NCI-H2081 treated with DMSO at 0.1 percent for 48 hours (cell line): ENCODE measurements around the gene SDCCAG8.

ENCODE experiments used
- DNase-seq: peaks from one replicate; lab custom pipeline; 2025; lab: John Stamatoyannopoulos, UW

Gene SDCCAG8

DNA sequence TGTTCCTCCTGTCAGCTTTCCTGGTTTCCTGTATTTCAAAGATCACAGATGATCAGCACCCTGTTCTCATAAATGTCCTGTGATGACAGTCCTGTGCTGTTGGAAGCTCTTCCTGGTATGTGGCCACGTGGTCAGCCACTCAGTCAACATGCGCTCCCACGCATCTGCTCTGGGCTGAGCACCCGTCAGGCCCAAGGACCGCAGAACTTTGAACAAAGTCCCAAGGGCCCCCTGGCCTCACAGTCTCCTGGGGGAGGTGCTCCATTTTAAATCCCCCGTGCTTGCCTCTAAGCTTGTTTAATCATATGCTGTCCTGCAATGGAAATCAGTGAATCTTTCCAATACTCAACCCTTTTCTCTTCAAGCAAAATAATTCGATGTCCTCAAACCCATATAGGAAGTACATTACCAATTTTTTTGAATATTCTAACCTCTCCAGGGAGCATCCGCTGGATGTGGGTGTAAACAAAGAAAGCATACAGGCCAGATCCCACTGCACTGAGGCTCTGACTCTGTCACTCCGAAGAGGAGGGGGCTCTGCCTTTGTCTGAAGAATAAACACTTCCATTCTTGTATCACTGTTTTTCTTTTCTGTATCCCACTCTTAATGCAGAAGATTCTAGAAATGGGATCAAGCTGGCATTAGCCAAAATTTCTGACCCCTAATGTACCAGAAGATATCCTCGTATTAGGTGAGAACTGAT, 250.3 kb downstream of the SDCCAG8 start:
- DNase-seq, result no peak

DNA sequence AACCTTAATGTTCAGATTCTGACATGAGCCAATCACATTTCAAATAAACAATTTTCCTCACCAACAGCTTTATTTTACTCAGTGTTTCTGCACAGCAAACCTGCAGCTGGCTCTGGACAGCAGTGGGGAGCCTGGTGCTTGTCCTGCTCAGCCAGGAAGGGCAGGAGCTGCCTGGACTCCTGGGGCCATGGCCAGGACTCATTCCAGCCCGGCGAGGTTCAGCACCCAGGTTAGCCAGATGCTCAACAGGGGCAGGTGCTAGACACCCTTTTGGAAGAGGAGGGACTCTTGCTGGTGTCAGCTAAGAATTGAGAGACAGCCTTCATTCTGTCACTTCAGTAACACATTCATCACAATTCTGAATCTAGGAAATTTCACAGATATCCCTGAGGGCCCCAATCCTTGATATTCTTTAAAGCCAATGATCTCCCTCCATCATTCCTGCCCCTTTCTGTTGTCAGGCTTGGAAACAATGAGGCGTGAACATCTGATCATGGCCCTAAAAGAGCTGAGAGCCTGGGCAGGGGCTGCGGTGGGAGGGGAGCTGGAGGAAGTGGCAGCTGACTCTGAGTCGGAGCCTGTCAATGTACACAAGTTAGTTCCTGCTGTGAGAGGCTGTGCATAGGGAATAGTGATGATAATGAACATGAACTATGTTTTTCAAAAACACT, 251.3 kb downstream of the SDCCAG8 start:
- DNase-seq, result no peak

DNA sequence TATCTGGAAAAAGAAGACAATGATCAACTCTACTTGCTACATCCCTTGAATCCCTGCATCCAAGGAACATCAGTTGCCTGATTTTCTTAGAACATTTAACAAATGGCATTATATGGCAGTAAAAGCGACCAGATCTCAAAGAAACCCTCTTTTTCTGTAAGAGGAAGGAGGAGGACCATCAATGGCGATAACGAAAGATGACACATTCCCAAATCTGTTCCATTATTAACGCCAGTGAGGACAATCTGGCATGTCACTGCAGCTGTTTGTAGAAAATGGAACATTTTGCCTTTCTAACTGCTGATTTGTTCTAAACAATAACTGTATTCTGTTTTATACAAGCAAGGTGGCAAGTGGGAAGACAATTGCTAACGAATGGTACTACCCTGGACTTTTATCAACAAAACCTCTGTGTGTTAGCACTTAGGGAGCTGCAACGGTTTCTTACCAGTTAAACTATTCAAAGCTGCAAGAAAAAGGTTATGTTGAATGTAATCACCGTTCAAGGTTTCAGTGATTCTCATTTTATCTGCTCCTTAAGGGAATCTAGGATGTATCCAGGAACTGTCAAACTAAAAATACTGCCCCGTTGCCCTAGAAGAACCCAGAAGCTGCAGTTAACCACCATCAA, 251.9 kb downstream of the SDCCAG8 start:
- no peak for DNase-seq

DNA sequence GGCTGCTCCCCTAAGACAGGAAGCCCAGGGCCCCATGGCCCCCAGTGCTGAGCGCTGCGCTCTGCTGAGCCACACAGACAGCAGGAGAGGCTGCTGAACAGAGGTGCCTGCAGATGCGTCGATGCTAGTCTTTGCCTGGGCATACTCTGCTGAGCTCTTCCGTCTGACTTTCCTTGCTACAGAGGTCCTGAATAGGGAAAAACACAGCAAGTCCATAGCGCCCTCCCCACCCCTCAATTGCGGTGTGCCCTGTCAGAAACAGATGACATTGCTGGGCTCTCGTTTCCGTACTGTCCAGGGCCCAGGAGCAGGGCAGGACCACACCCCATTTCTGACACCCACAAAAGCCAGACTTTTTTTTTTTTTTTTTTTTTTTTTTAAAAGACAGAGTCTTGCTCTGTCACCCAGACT, 252.5 kb downstream of the SDCCAG8 start:
- no peak for DNase-seq

DNA sequence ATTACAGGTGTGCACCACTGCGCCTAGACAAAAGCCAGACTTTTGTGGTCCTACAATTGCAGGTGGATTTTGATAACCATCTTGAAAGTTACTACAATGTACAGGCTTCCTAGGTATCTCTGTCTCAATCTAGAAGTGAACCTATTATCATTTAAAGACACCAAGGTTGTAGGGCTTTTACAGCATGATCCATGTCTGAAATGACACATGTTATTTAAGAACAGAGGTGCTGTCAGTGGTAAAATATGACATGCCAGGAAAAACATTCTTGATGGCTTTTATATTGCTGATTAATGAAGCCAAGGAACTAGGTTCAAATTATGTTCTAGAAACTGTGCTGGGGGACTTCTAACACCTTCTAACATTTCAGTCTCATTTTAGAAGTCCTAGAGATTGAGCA, 253.1 kb downstream of the SDCCAG8 start:
- no peak for DNase-seq

DNA sequence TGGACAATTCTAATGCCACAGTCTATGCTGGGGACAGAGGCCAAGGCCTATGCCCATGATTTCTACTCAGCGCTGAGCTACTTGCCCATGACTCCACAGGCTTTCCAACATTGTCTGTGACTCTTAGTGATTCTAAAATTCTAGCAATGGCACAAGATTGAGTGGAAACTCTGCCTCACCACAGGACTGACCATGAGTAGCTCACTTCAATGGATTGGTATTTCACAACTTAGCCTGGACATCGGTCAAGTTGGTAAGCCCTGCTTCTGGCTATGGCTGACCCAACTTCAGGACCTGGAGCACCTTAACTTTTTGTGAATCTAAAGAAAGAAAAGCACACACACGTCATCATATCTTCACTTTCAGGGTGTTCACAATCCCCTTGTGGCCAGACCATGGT, 255.1 kb downstream of the SDCCAG8 start:
- no peak for DNase-seq

DNA sequence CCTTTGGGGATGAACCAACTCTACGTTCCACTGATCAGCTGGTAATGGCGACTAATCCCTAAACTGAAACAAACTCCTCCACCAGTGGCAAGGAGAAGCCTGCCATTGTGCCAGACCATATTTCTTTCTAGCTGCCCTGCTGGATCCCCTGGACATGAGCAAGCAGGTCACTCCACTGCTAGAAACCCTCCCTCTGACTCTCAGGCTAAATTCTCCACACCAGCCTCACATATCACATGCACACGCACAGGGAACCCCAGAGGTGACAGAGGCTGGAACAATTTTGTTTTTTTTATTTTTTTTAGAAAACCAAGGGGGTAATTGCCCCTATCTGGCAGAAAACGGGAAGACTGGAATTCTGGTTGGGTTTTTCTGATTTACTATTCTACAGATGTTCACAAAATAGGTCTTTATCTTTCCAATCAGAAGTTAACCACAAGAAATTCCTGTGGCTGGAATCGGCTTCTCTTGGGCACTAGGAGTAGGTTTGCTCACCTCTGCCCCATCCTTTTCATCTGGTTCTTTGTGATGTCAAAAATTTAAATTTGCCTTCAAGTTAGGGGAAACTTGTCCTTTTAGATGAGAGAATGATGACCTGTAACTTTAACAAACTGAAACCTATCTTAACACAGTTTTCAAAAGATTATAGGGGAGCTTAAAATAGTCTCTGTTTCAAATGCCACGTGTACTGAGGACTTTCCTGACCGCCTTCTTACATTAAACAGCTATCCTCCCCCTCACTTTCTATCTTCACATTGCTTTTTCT, 258.1 kb downstream of the SDCCAG8 start:
- DNase-seq, result no peak

DNA sequence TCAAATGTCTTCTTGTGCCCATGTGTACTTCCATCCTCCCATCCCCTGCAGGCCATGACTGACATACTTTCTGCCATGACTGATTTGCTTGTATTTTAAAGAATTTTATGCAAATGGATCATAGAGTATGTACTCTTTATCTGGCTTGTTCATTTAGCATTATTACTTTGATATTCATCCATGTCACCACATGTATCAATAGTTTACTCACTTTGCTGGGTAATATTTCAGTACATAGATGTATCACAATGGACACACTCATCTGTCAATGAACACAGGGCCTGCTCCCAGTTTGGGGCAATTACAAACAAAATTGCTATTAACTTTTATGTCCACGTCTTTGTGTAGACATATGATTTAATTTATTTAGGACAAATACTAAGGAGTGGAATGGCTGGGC, 259.1 kb downstream of the SDCCAG8 start:
- DNase-seq, result no peak

DNA sequence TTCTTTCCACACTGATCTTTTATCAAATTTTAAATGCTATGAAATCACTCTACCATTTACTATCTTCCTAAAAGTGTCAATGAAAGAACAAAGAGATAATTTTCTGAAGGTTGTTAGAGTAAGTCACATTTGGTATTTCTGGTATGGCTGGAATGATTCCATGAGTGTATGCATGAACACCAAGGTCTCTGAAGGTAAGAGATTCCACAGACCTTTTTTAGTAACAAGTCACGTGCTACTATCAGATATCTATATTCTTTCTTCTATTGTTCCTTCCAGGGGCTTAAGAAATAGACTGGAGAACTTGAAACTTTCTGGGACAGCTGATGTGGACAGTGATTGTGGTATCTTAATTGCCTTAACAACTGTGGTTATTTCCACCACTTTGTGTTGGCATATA, 265.0 kb downstream of the SDCCAG8 start:
- DNase-seq, result no peak

DNA sequence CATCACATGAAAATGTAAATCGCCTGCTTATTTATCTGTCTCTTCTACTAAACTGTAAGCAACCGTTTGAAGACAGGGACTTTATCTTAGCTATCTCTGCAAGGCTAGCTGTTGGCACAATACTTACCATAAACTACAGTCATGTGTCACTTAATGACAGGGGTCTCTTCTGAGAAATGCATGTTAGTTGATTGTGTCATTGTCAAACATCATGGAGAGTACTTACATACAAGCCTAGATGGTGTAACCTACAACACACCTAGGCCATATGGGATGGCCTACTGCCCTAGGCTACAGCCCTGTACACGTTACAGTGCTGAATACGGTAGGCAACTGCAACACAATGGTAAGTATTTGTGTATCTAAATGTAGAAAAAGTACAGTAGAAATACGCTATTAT, 267.9 kb downstream of the SDCCAG8 start:
- no peak for DNase-seq

DNA sequence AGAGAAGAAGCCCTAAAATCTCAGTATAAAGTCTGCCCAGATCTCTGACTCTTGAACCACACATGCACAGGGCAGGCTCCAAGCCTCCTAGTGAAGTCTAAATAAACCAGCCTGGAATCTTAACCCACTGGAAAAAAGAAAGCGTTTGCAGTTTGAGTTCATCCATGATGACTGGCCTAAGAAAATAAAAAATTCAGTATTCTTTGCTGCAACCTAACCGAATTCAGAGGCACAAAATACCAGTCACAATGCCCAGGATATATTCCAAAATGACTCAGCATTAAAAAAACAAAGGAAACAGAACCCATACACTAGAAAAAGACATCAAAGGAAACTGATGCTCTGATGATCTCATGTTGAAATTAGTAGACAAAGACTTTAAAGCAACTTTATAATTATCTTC, 269.2 kb downstream of the SDCCAG8 start:
- DNase-seq, result no peak

DNA sequence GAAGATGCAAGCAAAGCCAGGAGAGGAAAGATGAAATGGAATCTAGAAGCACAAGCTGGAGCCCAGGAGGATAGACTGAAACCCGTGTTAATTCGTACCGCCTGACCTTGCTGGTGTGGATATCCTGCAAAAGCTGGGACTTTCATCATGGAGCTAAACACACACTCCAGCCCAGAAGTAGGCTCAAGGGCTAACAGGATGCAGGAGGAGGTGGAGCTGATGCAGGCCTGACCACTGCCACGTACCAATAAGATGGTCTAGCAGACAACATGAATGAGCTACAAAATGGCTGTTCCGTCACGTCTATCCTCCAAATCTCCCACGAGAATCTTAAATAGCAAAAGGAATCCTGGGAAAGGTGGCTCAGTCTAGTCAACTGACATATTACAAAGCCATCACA, 270.3 kb downstream of the SDCCAG8 start:
- no peak for DNase-seq

DNA sequence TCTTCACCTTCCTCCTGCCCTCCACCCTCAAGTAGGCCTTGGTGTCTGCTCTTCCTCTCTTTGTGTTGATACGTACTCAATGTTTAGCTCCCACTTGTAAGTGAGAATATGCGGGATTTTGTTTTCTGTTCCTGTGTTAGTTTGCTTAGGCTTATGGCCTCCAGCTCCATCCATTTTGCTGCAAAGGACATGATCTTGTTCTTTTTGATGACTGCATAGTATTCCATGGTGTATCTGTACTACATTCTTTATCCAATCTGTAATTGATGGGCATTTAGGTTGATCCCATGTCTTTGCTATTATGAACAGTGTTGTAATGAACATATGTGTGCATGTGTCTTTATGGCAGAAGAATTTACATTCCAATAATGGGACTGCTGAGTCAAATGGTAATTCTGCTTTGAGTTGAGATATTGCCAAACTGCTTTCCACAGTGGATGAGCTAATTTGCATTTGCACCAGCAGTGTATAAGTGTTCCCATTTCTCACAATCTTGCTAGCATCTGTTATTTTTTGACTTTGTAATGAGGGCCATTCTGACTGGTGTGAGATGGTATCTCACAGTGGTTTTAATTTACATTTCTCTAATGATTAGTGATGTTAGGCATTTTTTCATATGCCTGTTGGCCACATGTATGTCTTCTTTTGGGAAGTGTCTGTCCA, 272.7 kb downstream of the SDCCAG8 start:
- DNase-seq, result no peak

DNA sequence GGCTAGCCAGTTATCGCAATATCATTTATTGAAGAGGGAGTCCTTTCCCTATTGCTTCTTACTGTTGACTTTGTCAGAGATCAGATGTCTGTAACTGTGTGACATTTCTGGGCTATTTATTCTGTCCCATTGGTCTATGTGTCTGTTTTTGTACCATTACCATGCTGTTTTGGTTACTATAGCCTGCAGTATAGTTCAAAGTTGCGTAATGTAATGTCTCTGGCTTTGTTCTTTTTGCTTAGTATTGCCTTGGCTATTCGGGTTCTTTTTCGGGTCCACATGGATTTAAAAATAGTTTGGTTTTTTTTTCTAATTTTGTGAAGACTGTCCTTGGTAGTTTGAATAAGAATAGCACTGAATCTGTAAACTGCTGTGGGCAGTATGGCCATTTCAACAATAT, 273.7 kb downstream of the SDCCAG8 start:
- no peak for DNase-seq

DNA sequence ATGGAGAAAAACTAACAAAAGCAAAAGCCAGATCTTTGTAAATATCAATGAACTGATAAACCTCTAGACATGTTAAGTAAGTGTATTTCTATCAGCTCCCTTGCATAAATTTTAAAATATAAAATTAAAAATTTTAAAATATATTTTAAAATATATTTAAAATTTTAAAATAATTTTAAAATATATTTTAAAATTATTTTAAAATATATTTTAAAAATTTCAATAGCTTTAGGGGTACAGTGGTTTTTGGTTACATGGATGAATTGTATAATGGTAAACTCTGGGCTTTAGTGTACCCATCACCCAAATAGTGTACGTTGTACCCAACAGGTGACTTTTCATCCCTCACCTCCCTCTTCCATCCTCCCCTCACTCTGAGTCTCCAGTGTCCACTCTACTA, 279.2 kb downstream of the SDCCAG8 start:
- no peak for DNase-seq

DNA sequence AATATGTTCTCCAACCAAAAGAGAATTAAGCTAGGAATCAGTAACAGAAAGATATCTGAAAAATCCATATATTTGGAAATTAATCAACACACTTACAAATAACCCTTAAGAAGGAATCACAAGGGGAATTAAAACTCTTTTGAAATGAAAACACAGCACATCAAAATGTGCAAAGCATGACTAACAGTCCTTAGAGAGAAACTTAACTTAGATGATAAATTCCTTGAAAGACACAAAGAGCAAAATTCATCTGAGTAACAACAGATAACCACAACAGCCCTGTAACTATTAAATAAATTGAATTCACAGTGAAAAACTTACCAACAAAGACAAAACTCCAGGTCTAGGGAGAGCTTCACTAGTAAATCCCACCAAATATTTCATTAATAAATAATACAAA, 283.8 kb downstream of the SDCCAG8 start:
- DNase-seq, result no peak

DNA sequence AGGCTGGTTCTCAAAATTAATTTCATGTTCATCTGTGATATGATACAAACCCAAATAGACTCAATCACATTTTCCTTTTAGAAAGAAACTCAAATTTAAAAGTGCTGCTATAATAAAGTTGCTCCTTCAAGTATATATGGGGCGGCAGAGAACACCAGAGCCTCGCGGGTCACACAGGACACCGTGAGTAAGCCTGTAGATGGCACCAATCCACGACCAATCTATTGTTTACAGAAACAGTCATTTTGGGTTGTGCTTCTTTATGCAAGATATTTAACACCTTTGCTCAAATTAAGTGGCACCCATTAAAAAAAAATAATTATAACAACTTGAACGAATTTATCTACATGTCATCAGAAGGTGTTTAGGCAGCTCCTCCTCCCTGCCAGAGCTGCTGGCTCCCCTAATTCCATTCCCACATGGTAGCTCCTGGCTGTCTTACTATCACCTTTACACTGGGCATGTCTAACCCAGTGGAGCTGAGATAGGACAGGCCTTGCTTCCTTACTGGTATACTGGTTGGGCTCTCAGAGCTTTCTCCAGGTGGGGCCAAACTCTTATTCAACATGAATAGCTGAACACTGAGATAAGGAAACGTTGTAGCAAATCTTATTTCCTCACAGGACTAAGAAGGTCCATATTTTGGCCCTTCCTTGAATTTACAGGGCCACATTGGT, 287.0 kb downstream of the SDCCAG8 start:
- no peak for DNase-seq

DNA sequence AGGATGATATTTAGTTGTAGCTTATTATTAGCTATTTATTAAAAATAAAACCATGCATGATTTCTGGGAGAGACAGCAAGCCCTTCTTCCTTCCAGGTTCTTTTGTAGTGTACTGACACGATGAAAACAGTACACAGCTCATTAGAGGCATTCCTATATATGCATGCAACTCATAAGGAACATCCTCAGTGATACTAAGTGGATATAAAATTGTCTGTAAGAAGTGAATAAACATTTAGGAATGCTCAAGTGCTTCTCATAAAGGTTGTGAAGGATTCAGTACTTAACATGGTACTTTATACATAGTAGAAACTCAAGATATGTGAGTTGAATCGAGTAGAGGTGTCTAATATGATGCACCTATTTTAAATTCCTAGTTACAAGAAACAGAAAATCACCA, 287.7 kb downstream of the SDCCAG8 start:
- DNase-seq, result no peak

DNA sequence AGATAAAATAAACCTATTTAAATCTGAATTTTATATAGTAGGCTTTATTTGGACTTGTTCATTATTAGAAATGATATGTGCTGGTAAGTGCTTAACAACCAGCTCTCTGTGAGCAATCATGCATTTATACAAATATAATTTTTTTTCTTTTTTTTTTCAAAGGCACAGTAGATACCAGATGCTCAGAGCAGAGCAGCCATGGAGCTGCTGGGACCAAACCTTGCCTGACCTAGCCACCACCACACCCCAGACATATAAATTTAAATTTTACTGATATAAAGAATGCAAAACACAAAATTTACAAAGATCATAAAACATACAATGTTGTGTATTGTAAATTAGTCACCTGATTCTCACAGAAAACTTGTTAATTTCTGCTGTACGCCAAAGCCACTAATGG, 290.6 kb downstream of the SDCCAG8 start:
- no peak for DNase-seq

DNA sequence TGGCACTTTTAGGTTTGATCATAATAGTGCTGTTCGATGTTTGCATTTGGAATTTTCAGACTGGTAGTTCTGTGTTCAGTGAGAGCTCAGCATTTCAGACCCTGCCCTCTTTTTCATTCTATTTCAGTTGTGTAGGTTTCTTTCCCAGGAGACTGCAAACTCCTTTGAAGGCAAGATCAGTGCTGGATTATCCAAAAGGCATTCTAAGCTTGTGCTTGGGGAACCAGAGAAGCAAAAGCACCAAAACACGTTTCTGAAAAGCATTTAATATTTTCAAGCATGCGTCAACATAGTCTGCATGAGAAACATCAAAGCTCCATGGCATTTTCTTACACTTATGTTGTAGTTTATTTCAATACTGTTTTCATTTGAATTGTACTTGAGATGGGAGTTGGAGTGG, 292.1 kb downstream of the SDCCAG8 start:
- DNase-seq, result no peak

DNA sequence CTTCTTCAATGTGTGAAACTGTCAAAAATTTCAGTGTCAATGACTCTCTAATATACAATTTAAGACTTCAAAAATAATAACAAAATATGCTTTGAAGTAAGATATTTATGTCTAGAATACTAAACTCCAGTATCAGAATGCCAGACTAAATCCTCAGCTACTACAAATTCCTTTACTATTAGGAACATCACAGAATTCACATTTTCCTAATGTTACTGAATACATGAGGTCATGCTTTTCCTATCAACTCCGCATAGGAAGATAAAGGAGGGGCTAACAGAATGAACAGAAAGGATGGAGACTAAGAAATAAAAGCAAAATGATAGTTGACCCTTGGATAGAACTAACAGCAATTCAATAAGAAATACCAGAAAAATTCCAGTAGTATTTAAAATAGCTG, 292.7 kb downstream of the SDCCAG8 start:
- no peak for DNase-seq

DNA sequence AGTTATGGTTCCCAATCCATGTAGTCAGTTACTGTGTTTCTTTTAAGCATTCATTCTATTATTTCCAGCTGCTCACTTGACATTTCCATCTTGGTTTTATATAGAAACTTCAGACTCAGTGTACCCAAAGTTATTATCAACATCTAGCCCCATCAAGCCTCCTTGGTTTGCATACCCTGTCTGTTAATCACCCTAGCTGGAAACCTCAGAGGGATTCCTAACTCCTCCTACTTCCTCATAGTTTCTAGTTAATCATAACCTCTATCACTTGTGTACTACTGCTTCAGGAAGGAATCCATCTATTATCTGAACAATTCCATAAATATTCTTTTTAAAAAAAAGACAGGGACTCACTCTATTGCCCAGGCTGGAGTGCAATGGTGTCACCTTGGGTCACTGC, 293.3 kb downstream of the SDCCAG8 start:
- no peak for DNase-seq
